ENCODE data around the gene ANKRD62.

DNA sequence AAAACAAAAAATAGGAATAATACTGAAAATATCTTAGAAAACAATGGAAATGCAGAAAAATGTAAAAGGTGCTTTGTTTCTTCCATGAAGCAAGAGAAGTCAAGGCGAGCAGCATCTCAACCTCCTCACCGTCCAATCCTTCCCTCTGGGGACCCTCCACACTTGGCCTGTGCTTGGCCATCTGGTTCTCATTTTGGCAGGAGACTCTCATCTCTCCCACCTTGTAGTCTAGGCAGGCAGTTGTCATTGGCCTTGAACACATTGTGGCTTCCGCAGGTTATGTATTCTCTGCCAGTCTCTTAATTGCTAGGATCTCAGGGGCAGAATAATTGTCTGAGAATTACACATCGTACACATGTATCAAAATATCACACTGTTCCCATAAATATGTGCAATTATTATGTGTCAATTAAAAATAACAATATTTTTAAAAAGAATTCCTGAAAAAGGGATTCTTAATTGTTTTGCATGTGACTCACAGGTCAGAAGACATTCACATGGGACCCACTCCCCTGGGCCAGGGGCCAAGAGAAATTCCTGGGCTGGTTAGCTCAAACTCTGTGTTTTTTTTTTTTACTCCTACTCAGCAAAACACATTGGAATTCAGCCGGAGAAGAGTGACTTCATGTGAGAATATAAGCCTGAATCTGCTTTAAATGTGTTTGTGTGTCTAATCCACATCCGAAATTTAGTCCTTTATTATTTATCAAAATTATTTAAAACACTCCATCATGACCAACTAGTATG is 14.0 kb upstream of the ANKRD62 start:
- TF ChIP-seq, protein P1, sequence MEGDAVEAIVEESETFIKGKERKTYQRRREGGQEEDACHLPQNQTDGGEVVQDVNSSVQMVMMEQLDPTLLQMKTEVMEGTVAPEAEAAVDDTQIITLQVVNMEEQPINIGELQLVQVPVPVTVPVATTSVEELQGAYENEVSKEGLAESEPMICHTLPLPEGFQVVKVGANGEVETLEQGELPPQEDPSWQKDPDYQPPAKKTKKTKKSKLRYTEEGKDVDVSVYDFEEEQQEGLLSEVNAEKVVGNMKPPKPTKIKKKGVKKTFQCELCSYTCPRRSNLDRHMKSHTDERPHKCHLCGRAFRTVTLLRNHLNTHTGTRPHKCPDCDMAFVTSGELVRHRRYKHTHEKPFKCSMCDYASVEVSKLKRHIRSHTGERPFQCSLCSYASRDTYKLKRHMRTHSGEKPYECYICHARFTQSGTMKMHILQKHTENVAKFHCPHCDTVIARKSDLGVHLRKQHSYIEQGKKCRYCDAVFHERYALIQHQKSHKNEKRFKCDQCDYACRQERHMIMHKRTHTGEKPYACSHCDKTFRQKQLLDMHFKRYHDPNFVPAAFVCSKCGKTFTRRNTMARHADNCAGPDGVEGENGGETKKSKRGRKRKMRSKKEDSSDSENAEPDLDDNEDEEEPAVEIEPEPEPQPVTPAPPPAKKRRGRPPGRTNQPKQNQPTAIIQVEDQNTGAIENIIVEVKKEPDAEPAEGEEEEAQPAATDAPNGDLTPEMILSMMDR (IDR thresholded peaks at IDR 0.05) = no peak
- TF ChIP-seq POLR2A (IDR thresholded peaks at IDR 0.05) = no peak
